Stimulated activated CD8-positive, alpha-beta memory T cell treated with anti-CD3 and anti-CD28 coated beads, Interleukin-7, amount 100 ng/mL, for 4 hours (primary cell): Measurements from ENCODE around the gene FOXC1.

ENCODE experiments used
- DNase-seq, 2 donors: peaks; one replicate each; pipeline ENCODE4 v3.0.0-alpha.2; 2020; ENCODE audit warnings: low read depth in 2 of 2

Gene FOXC1

DNA sequence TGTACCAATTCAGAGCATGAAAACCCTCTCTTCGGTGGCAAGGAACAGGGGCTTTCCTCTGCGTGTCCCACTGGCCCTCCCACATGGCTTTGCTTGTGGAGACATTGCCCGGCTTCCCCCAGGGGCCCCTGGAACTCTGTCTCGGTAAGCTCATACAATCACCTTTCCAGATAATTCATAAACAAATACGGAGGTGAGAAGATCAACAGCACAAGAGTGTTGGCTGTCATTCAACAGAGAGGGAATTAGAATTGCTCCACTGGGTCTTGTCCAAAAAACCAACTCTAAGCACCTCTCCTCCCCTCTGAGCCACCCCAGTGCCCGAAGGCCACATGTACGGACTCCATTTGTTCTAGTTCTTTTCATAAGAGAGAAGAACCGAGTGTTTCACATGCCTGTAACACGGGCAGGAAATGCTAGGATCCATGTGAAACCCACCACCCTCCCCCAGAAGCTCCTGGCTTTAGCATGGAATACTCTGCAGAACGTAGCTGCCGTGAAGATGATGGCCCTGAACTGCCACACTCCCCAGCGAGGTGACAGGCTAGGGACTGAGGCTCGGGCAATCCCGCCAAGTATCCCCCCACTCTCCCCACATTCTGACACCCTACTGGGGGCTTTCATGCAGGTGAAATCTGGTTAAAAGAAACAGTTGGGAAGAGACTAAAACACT, 24.6 kb upstream of the FOXC1 start:
- no peak for DNase-seq

DNA sequence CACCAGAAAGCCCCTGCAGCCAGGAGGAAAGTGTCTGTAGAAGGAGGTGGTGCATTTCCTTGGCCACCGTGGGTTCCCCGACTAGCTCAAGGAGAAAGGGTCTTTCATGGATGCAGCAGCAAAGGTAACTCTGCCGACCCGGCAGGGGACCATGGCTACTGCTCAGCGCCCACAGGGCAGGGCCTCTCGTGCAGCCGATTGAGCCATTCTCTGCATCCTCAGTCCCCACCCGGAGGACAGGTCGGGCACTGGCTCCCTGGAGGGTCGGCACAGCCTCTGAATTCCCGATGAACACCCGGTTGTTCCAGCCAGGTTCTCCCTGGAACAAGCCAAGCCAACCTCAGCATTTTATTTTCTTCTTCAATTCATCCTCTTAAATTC, 24.1 kb upstream of the FOXC1 start:
- no peak for DNase-seq

DNA sequence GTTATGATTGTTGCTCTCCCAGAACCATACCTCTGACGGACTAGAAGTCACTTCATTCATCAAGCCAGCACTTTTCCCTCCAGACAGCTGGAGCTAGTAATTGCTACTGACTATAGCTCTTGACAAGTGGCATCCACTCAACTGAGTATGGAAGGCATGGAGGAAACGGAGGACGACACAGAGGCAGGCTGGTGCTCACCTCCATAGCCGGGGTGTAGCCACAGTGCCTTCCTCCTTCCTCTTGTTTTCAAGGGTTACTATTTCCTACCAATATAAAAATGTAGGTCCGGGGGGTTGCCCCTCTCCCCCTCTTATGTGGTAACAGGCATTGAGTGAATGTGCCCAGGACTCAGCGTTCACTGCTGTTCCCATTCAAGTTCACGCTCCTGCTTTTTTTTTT, 23.5 kb upstream of the FOXC1 start:
- DNase-seq = no peak

DNA sequence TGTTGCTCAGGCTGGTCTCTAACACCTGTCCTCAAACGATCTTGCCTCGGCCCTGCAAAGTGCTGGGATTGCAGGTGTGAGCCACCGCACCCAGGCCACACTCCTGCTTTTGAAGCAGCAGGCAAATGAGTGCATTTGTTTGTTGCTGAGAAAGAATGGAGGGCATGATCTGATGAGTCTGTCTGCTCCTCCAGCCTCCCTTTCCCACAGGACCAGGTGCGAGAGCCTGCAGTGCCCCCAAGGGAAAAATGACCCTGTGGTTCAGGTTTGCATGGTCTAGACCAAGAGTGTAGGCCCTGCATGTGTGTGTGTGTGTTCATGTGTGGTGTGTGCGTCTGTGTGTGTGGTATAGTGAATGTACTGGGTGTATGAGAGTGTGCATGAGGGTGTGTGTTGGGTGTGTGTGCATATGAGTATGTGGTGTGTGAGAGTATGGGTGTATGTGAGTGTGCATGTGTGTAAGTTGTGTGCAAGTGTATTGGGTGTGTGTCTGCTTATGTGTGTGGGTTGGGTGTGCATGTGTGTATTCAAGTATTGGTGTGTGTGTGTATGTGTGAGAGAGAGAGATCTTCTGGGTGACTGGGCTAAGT, 22.8 kb upstream of the FOXC1 start:
- no peak for DNase-seq

DNA sequence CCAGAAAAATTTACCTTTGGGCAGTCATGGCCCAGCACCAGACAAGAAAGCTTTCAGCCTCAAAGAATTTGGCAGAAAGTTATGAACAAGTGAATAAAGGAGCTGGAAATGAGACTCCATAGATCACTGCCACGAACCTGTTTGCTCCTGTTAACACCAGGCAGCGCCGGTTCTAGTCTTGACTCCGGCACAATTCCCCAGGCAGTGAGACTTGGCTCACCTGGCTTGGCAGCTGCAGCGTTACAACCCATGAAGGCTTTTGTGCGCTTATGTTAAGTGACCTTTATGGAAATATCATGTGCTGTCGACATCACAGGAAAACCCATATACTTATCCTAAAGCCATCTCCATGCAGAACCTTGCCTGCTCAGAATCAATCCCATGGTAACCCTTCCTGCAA, 22.2 kb upstream of the FOXC1 start:
- DNase-seq = no peak

DNA sequence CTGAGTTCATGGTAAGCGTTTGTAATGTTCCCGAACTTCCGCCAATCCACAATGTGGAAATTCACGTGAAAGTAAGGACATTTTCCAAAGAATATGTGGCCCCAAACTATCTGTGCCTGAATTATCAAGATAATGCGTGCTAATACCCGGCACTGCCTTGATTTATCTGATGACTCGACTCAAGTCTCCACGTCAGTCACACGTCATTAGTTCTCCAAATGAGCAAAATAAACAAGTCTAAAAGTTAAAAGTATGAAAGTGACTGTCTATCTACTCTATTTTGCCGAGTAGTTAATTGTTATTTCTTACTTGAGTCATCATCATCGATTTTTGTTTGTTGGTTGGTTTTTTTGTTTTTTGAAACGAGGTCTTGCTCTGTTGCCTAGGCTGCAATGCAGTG, 21.7 kb upstream of the FOXC1 start:
- no peak for DNase-seq

DNA sequence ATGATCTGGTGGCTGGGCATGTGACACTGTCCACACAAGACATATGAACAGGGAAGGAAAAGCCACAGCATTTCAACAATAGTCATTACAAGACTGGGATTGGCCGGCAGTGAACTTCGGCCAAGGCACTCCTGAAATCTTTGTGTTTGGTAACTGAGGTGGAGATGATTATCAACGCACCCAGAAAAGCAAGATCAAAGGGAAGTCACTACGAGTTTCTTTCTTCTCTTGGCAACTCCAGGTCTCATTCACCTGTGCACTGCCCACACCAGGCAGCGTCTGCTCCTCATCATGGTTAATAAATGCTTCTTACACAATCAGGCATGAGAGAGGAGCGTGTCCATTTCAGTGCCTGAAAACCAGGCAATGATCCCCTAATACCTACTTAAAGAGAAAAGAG, 20.5 kb upstream of the FOXC1 start:
- DNase-seq = no peak

DNA sequence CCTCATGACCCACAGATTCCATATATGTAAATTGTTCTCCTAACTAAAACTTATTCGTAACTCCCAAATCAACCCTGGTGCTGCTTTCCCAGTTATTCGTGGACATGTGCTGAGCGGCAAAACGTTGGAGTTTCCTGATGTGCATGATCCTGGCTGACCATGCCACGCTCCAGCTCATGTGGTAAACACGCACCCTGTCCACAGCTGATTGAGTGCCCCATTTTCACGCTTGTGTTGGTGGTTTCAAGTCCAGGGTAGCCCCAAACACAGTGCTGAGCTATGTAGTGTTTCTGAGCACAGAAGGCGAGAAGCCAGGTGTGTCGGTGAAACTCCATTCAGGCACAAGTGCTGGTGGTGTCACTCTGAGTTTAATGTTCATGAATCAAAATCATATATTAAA, 19.1 kb upstream of the FOXC1 start:
- no peak for DNase-seq

DNA sequence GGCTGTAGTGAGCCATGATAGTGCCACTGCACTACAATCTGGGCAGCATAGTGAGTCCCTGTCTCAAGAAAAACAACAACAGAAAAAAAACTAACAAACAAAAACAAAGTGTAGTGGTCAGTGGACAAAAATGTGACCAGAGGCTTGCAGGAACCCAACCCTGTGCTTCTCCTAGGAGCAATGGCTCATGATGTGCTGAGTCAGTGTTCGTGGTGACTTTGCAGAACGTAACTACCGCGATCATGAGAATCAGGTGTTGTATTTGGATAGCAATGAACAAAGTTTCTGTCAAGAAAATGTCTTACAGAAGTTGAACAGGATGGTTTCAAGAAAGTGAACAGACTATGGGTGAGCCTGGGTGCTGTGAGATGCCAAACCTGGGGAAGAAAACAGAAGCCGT, 18.5 kb upstream of the FOXC1 start:
- no peak for DNase-seq

DNA sequence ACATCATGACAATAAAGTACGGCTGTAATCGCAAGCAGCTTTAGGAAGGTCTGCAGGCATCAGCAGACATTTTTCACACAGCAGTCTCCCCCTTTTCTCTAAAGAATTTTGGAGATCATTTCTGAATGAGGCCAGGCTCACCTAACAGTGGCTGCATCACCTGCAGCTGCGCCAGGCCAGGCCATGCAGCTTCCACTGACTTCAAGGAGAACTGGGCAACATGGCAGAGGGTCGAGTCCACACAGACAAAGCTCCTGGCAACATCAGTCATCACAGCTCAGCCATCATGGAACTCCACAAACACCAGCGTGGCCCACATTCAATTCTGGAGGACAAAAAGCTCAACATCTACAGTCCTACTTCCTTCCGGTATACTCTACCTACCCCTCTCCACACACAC, 17.8 kb upstream of the FOXC1 start:
- DNase-seq = no peak

DNA sequence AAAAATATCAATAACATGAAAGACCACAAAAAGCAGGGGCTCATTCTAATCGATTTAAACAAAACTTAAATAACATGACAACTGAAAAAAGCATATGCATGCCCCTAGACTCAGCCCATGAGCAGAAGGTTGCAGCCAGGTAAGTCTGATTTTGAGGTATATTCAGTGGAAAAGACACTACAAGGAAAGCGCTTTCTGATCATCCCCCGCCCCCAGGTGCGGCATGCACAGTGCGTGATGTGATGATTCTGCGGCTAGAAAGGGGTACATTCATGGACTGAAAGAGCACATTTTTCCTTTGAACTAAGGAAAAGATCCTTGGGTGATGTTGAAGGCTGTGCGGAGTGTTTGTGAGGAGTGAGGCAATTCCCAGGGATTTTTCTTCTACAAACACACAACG, 16.9 kb upstream of the FOXC1 start:
- no peak for DNase-seq

DNA sequence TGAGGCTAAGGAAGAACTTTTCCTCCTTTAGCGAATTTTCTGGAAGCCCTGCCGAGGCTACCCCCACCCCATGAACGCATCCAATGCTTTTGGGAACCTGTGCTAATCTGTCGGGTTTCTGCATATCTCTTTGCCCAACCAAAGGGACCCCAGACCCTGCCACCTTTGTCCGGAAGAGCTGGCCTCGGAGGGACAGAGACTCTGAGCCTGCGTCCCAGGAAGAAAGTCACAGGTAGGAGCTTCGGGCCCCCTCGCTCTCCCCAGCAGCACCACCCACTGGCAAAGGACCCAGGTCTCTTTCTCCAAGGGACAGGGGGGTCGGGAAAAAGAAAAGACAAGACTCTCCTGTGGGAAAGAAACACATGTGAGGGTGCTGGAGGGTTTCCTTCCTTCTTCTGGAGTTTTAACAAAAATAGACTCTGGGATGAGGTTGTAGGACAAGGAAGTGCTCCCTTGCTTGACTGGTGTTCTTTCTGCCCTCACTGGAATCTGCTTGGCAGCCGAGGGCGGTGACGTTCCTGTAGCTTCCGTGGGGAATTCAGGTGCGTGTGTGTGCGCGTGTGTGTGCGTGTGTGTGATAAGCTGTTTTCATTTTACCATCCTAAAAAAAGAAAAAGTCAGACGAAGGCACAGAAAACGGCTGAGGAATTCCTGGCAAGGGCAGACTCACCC, 16.3 kb upstream of the FOXC1 start:
- DNase-seq = no peak

DNA sequence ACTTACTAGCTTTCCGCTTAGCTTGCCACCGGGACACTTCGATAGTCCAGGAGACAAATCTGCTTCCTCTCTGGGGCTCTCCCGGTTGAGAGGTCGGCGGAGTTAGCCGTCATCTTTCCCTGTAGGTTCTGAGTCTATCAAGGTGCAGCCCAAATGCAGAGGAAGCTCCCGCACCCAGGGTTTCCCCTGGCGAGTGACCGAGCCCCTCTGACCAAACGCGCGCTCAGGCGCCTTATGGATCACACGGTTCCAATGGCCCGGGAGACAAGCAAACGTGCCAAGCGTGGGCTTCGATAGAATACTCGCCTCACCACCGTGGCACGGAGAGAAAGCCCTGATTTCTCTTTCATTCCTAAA, 15.8 kb upstream of the FOXC1 start:
- DNase-seq = no peak

DNA sequence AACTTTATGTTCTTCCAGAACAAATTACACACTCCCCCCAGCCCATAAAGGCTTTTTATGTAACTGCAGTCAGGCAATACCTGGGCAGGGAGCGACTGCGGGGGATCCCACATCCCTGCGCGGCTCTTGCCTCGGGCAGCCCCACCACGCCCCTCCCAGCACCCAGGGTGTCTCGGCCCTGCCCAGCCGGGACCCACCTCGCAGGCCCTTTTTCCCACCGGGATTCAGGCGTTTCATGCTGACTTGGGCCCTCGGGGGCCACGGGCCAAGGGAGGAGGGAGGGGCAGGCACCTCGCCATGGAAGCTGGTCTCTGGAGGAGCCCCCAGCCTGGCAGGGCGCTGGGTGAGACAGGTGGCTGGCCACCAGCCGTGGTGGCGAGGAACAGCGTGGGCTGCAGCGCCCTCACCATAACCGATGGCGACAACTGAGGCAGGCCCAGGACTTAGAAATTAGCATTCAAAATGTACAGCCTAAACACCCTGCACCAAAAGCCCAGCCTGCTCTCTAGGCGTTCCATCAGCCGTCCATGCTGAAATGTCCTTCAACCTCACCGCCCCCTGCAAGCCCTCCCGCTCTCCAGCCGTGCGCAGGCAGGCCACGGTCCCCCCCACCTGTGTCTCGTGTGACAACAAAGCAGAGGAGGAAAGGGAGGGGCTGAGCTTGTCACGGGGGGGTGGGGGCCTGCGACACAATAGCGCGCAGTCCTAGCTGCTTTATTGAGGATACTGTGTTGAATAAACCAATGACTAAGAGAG, 15.1 kb upstream of the FOXC1 start:
- no peak for DNase-seq

DNA sequence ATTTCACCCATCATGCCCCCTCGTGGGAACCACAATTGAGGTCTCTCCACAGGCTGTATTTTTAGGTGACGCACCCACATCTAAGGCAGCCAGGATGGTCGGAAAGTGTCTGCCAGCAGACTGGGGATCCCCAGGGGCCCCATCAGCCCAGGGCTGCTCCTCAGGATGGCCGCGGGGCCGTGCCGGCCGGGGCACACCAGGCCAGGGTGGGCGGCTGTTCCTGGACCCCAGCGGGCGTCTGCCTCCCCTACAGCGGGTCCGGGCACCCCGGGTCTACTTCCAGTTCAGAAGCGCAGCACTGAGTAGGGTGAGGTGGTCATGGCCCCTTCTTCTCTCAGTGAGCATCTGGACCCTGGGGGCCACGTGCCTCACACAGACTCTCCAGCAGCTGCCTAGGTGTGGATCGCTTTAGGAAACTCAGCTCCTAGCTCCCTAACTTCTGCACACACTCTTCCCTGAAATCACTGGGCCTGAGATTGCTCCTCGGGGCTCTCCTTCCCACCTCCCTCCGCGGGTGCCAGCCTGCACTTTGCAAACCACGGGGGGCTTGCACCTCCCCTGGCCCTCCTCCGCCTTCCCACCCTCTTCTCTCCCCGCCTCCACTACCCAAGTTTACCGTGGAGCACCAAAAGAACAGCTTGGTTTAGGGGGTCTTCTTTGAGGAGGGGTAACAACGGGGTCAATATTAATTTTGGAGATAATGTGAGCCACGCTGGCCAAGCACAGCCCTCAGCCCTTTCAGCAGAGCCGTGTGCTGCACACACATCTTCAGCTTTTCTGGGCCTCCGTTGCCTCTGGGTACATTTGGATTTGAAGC, 14.2 kb upstream of the FOXC1 start:
- DNase-seq = no peak

DNA sequence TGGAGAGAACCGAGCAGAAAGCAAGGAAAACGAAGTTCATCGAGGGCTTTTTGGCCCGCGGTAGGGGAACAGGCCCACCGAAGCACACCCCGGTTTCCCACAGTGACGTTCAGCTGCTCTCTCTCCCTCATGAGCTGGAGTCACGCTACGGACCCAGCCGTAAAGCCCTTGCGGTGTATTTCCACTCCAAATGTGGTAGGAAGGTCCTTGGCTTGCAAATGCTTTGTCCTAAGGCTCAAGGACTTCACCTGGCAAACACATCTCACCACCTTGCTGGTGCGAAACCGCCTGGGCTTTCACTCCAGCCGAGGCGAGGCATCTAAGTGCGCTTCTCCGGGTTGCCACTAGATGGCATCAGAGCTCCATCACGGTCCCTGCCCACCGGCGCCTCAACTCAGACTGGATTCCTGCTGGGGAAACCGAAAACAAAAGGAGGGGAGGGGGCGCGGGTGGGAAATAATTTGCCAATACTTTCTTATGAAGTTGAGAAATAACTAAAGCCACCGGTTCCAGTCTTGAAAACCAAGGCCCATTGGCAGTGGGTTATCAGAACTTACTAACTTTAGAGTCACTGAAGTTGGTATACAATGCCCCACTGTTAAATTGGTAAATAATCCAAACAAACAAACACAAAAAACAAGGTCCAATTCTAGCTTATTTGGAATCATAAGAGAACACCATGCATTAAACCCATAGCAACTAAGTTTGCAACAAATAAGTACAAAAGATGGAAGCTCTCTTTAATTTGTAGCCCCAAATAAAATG, 13.4 kb upstream of the FOXC1 start:
- peak; percentile 30 to 45 for DNase-seq

DNA sequence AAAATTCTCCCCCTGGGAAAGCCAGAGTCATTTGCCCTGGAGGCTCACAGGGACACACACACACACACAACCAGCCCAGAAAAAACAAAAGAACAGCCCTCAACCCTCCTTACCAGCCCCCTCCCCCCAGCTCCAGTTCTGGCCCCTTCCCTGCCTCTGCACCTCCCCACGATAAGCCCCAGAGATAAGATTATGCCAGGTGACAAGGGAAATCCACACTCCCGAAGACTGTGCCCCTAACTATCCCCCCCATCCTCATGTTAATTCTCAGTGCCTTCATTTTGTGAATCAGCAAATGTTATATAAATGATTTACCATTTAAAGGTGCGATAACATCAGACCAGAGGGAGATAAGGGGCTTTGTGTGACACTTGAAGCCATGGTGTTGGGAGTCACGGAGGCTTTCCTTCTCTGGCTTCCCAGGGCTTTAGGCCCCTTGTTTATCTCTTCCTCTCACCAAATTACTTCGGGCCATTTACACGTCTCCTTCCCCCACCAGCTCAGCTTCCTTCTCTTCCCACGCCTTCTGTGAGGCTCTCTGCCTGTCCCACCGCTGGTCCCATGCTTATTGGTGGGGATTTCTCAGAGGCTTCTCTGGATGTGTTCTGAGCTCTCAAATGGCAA, 12.5 kb upstream of the FOXC1 start:
- DNase-seq = no peak

DNA sequence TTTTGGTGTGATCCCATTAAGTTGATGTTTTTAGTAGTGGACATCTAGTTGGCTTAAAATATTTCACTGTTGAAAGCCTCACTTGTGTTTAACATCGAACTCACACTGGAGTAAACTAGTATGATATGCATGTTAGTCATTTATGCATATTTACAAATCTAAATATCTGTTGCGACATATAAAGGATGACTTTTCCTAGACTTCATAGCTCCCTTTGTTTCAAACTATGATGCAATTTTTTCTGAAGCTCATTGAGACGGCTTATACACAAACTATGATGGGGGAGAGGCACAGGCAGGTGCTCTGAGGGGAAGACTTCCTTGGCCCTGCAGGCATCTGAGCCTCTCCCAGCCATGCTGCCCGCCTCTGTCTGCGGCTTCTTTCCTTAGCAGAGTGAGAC, 11.8 kb upstream of the FOXC1 start:
- DNase-seq = no peak

DNA sequence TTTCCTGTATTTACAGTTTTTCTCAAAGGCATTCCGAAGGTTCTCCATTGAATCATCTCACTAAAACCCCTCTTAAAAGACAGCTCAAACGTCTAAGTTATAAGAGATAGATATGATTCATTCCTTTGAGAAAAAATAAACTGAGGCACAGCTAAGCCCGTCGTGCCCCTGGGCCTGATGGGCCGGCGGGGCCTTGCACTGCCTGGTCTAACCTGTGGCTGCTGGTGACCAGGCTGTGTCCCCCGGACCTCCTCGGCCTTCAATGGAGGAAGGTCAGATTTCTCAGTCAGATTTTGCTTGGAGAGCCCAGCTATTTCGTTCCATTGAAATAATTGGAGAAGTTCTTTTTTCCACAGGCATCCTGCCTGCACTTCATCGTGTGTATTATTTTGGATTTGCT, 11.3 kb upstream of the FOXC1 start:
- DNase-seq = no peak

DNA sequence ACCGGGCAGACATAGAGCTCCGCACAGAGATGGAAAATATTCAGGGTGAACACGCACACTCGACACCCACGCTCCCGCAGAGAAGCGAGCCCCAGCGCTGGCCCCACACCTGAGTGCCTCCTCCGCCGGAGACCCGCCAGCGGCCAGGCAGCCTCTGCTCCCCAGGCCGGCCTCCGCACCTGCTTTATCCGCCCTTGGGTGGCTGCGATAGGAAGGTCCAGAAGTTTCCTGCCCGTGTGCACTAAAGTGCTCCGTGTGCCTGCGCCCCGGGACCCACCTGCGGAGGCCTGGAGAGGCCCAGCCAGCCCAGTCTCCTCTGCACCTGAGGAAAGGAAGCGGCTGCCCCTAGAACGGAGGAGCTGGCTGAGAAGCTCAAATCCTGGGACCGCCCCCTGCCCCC, 10.8 kb upstream of the FOXC1 start:
- DNase-seq = no peak

DNA sequence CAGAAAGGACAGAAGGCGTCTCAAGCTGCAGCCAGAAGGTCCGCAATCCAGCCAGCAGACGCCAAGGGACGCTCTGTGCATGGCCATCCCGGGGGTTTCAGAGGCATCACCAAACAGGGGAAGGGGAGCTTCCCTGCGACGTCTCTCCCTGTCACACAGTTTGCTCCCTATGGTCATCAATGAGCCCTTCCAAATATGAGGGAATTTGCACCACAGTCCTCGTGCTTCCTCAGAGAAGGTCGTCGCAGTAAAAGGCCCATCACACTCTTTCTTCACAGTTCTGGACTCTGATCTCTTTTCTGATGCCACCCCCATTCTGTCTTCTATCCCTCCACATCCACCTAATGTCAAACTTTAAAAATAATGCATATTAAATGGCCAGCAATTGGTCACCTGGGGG, 10.2 kb upstream of the FOXC1 start:
- DNase-seq = no peak
